ENCODE results near the gene ZFAND2A. TPM values are rescaled to one million over a fixed set of nuclear protein-coding genes. Genes with fewer than 3 reads are reported as not detected.

ZFAND2A gene
- total and polyA plus RNA-seq, 8 donors: 15.1 to 28.9 (median 22.8) TPM

DNA sequence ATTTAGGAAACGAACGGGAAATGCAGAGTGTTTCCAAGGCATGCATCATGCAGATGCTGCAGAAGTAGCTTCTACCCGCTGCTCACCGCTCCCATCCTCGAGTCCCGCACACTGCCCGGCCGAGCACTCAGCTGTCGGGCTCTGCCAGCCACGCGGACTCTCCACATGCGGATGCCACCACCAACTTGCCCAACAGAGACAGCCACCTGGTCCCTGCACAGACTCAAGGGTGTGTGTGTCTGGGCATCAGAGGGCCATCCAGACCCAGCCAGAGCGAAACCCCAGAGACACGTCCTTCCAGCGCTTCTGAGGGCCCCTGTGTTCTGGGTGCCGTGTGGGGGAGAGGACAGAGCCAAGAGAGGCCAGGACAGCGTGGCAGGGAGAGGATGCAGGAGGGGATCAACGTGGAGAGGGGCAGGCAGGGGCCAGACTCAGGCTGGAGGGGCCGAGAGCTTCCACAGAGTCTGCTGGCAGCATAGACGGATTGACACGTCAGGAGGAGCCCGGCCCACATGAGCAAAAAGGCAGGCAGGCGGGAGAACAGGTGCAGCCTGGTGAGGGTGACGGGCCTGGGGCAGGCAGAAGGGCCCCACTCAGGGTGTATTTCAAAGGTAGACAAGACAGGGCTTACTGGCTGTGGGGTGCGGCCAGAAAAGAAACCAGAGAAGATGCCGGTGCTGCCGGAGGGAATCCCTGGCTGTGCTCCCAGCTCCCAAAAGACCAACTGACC is 53.8 kb downstream of the ZFAND2A start:
- Histone ChIP-seq H3K27me3 (no peaks in the 10 kb centered on the region), H3K4me3 (no peak overlapping the region), H3K36me3 (no peaks in the 10 kb centered on the region), H3K27ac (no peak overlapping the region), H3K4me1 (no peaks in the 10 kb centered on the region), H3K9me3 (no peaks in the 10 kb centered on the region)
- TF ChIP-seq, protein P1, sequence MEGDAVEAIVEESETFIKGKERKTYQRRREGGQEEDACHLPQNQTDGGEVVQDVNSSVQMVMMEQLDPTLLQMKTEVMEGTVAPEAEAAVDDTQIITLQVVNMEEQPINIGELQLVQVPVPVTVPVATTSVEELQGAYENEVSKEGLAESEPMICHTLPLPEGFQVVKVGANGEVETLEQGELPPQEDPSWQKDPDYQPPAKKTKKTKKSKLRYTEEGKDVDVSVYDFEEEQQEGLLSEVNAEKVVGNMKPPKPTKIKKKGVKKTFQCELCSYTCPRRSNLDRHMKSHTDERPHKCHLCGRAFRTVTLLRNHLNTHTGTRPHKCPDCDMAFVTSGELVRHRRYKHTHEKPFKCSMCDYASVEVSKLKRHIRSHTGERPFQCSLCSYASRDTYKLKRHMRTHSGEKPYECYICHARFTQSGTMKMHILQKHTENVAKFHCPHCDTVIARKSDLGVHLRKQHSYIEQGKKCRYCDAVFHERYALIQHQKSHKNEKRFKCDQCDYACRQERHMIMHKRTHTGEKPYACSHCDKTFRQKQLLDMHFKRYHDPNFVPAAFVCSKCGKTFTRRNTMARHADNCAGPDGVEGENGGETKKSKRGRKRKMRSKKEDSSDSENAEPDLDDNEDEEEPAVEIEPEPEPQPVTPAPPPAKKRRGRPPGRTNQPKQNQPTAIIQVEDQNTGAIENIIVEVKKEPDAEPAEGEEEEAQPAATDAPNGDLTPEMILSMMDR (IDR thresholded peaks at IDR 0.05): no peak
- ATAC-seq (no peak), DNase-seq (peak in 1 of 4 donors; percentile 72)
- intact Hi-C loops (cut with DNase I): no loop called here

DNA sequence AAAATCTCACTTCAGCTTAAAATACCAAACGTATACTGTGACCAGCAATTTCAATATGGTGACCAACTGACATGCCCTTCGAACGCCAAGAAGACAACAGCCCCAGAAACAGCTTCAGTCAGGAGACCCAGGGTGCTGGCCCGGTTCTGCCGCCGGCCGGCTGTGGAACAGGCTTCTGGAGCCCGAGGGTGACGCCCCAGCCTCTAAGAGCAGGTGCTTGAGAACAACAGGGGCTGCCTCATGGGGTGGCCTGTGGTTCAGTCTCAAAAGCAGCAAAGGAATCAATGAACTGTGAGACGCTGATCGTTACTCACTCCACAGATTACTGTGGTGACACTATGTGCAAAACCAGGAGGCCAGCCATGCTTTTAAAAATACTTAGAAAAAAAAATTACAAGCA is 54.8 kb downstream of the ZFAND2A start:
- Histone ChIP-seq H3K4me3 (no peak overlapping the region), H3K27me3 (no peaks in the 10 kb centered on the region), H3K4me1 (no peaks in the 10 kb centered on the region), H3K36me3 (no peaks in the 10 kb centered on the region), H3K27ac (no peak overlapping the region), H3K9me3 (no peaks in the 10 kb centered on the region)
- TF ChIP-seq, protein P1 (IDR thresholded peaks at IDR 0.05): no peak
- intact Hi-C loops (cut with DNase I): no loop called here
- no peak for ATAC-seq
- peak in 1 of 4 donors; percentile 69 for DNase-seq

DNA sequence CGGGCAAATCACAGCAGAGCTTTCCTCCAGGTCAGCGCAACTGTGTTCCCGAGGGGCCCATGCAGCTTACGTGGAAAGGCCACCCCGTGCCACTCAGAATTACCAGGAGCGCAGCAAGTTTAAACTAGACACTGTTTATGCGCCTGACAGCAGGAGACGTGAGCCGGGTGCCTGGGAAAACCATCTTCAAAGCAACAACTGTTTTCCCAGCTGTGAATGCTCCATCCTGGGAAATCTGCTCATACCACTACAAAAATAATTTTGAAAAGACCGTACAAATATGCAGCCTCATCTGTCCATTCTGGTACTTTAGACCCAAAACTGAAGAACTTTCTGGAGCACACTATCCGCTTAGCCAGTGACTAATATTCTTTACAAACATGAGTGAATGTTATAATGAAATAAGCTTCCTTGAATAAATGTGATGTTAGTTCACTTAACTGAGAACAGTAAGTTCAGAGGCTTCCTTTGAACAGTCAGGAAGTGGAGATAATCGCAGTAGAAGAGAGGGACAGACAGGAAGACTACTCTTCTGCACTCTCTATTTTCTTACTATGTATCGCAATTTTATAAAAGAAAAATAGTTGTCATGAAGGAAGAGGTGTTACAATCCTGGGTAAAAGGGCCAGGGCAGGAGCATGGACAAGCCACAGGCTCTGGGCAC is 55.3 kb downstream of the ZFAND2A start:
- Histone ChIP-seq H3K9me3 (no peaks in the 10 kb centered on the region), H3K27me3 (no peaks in the 10 kb centered on the region), H3K4me3 (no peak overlapping the region), H3K36me3 (no peaks in the 10 kb centered on the region), H3K27ac (no peak overlapping the region), H3K4me1 (no peaks in the 10 kb centered on the region)
- DNase-seq (peak in 1 of 4 donors; percentile 31), ATAC-seq (no peak)
- intact Hi-C loops (cut with DNase I): no loop called here
- TF ChIP-seq, protein P1 (IDR thresholded peaks at IDR 0.05): no peak

- ATAC-seq: no peak
- Histone ChIP-seq H3K36me3 (no peaks in the 10 kb centered on the region), H3K4me3 (no peak overlapping the region), H3K27ac (no peak overlapping the region), H3K4me1 (no peaks in the 10 kb centered on the region), H3K27me3 (no peaks in the 10 kb centered on the region), H3K9me3 (no peaks in the 10 kb centered on the region)
- DNase-seq: peak in 1 of 4 donors; percentile 53
- intact Hi-C loops (cut with DNase I): no loop called here
- TF ChIP-seq, protein P1 (IDR thresholded peaks at IDR 0.05): no peak
Measured at GRCh38 chr7:1103789-1104515, 56.0 kb downstream of the ZFAND2A start.

Measured in left lung (tissue), 10 donors.